GM12875 (cell line): ENCODE measurements around the gene TCTN1.
A peak's percentile ranks its signal among the peaks of the same experiment; 100 is the strongest.

Experiments used
- H3K4me3 ChIP-seq: one replicate; pipeline ENCODE4 v1.5.1; 2011; ENCODE audit warnings: low read depth, low read length, control low read depth
- TF ChIP-seq, protein P1 (sequence below): IDR thresholded peaks from 2 replicates; pipeline ENCODE4 v1.5.1; 2011; ENCODE audit warnings: low read depth, mild to moderate bottlenecking, control low read depth, inconsistent platforms, low read length, moderate library complexity, borderline replicate concordance; ENCODE audit not compliant: insufficient read depth

Gene TCTN1

DNA sequence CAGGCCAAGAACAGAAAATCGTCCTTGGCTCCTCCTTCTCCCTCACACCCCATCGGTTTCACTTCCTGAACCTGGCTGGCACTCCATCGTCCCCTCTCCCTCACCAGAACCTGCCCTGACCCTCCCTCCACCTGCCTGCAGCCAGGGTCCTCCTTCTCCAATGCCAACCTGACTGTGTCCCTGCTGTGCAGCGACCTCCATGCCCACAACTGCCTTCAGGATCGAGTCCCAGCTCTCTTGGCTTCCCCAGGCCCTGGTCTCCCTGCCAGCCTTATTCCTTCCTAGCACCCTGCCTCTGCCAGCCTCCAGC lies 55.2 kb downstream of the TCTN1 start:
- TF ChIP-seq, protein P1, sequence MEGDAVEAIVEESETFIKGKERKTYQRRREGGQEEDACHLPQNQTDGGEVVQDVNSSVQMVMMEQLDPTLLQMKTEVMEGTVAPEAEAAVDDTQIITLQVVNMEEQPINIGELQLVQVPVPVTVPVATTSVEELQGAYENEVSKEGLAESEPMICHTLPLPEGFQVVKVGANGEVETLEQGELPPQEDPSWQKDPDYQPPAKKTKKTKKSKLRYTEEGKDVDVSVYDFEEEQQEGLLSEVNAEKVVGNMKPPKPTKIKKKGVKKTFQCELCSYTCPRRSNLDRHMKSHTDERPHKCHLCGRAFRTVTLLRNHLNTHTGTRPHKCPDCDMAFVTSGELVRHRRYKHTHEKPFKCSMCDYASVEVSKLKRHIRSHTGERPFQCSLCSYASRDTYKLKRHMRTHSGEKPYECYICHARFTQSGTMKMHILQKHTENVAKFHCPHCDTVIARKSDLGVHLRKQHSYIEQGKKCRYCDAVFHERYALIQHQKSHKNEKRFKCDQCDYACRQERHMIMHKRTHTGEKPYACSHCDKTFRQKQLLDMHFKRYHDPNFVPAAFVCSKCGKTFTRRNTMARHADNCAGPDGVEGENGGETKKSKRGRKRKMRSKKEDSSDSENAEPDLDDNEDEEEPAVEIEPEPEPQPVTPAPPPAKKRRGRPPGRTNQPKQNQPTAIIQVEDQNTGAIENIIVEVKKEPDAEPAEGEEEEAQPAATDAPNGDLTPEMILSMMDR, result no peak
- peak overlapping the region; percentile 51 for H3K4me3 ChIP-seq

DNA sequence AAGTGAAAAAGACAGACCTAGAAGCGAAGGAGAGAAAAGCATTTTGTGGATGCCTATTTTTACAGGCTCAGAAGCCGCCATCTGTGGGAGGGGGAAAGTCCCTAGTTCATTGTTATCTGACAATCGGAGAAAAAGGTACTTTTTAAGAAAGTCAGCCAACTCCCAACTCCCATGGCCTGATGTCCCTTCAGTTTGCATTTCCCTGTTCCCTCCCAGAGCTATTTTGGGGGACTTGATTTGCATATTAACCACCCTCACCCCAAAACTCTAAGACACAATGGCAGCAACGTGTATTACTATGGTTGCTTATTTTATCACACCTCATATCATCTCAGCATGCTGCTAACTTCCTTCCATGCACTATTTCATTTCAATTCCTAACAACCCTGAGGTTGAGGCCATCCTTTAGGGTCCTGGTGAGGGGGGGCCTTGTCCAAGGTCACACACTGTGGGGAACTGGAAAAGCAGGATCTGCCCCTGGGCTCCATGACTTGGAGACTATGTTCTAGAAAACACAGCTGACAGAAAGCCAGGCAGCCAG lies 56.3 kb downstream of the TCTN1 start:
- TF ChIP-seq, protein P1, result no peak

DNA sequence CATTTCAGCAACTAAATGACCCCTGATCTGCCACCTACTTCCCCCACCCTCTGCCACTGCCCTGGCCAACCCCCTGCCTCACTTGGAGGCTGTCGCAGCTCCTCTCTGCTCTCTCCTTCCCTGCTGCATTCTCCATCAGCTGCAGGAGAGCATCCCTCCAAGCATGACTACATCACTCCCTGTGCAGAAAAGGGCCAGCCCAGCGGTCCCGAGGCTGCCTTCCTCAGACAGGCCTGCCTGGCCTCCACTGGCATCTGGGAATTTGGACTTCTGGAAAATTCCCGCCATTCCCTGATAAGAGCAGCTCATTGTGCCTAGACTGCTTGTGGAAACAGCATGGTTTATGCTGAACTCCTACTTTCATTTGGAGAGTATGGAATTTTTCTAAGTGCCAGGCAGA lies 62.2 kb downstream of the TCTN1 start:
- no peak overlapping the region for H3K4me3 ChIP-seq
- TF ChIP-seq, protein P1, result no peak

More for the DNA sequence above, 56.3 kb downstream of the TCTN1 start:
- H3K4me3 ChIP-seq, result no peak overlapping the region

DNA sequence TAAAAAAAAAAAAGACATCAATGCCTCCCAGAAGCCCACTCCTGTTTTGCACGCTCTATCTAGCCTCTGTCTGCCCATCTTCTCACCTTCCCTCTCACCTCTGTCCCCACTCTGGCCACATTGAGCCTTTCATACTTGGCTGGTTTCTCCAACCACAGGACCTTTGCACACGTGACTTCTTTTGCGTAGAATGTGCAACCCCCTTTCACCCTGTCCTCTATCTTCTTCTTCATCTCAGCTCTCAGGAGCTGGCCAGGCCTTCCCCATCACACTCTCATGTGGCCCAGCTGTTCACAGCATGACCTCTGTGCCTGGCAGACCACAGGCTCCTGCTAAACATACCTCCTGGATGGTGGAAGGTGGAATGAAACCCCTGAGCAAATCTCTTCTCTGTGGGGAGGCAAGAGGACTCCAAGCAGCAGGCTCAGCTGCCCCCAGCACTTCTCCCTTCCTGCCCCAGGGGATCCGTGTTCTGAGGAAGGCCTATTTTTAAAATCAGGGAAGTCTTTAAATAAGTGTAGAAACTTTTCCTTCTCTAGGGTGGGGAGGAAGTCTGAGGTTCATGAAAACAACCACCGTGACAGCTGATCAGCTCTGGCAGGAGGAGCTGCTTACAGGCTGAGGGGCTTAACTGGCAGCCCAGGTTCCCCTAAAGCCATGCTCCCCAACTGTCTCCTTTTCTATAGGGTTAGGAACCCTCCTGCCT lies 63.4 kb downstream of the TCTN1 start:
- TF ChIP-seq, protein P1, result no peak
- no peak overlapping the region for H3K4me3 ChIP-seq

DNA sequence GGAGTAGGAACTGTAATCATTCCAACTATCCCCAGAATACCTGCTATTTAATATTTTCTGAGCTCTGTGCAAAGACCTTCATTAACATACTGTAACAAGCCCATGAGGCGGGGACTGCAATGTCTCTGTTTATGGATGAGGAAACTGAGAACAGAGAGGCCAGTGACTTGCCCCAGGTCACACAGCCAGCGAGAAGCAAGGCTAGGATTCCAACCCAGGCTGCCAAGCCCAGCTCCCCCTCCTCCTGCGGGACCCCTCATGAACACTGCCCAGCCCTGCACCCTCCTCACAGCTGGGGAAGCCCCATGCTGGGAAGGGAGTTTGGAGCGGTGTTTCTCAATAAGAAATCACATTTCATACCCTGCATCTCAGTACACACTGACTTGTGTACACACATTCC lies 64.1 kb downstream of the TCTN1 start:
- TF ChIP-seq, protein P1, result no peak
- H3K4me3 ChIP-seq, result no peak overlapping the region

DNA sequence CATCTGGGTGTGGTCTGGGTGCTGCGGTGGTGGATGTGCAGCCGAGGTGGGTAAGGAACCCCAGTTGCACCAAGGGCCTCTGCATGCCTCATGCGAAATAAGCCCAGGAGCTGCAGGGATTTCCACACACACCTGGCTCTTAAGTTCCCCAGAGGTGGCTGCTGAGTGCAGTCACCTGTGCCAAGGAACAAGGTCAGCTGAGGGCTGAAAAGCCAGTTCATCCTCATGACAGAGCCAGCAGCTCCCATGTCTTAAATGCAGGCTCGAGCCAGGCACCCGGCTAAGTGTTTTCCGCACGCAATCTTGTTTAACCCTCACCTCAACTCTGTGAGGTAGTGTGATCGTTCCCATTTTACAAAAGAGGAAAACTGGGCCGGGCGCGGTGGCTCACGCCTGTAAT lies 65.3 kb downstream of the TCTN1 start:
- TF ChIP-seq, protein P1, result no peak

DNA sequence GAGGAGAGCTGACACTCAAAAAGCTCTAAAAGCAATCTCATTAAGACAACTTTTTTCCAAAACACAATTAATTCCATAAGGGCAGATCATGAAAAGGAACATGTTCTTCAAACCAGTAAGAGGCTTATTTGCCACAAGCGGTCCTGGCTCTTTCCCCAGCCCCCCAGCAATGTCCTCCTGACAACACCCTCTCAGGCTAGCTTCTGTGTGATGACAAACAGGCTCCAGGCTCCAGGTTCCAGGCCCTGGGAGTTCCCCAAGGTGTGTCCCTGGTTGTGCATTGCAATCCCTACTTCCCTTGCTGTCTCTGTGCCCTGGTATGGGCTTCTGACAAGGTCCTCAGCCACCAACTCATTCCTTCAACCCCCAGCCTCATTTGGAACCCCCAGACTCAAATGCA lies 66.1 kb downstream of the TCTN1 start:
- TF ChIP-seq, protein P1, result no peak
- H3K4me3 ChIP-seq, result no peak overlapping the region

More for the DNA sequence above, 65.3 kb downstream of the TCTN1 start:
- H3K4me3 ChIP-seq, result peak overlapping the region; percentile 15
